A549 (cell line): ENCODE measurements around the gene COL24A1.

Experiments
- JUN ChIP-seq, 2 experiments: fragments of >200 bp; sonication (Bioruptor Twin); formaldehyde crosslinking; IDR thresholded peaks; 2 replicates in 1 of 2; 3 replicates in 1 of 2; pipeline ENCODE4 v1.6.1; 2016 to 2017
- POLR2A ChIP-seq: IDR thresholded peaks from 2 replicates; pipeline ENCODE4 v1.6.1; 2012; ENCODE audit warnings: mild to moderate bottlenecking, low read length
- TFCP2L1 ChIP-seq: fragments of 250-450 bp; sonication (Bioruptor Pico); IDR thresholded peaks from 2 replicates; pipeline ENCODE4 v1.5.0; 2021; ENCODE audit warnings: mild to moderate bottlenecking
- TF ChIP-seq, protein P1 (sequence below): fragments of >200 bp; sonication (Bioruptor Twin); formaldehyde crosslinking; IDR thresholded peaks from 3 replicates; pipeline ENCODE4 v1.5.1; 2016

DNA sequence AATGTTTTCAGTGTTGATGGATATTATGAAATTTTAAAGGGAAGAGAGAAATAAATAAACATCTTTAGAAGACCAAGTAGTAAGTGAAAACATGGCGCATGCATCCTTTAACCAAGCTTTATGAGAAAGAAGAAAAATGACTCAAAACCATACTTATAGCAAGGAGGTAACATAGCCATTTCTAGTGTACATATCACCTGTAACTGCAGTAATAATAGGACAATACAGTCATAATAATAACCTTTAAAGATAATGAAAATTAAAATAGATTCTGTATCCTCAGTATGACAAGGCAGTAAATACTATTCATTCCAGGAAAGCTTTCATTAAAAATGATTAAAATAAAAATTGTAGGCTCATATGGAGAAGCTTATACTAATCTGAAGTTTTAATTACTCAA is 141.2 kb downstream of the COL24A1 start:
- TF ChIP-seq JUN (IDR thresholded peaks at IDR 0.05) (no peak), TFCP2L1 (CRISPR knock-in tag) (no peak), POLR2A (no peak)
- TF ChIP-seq, protein P1, sequence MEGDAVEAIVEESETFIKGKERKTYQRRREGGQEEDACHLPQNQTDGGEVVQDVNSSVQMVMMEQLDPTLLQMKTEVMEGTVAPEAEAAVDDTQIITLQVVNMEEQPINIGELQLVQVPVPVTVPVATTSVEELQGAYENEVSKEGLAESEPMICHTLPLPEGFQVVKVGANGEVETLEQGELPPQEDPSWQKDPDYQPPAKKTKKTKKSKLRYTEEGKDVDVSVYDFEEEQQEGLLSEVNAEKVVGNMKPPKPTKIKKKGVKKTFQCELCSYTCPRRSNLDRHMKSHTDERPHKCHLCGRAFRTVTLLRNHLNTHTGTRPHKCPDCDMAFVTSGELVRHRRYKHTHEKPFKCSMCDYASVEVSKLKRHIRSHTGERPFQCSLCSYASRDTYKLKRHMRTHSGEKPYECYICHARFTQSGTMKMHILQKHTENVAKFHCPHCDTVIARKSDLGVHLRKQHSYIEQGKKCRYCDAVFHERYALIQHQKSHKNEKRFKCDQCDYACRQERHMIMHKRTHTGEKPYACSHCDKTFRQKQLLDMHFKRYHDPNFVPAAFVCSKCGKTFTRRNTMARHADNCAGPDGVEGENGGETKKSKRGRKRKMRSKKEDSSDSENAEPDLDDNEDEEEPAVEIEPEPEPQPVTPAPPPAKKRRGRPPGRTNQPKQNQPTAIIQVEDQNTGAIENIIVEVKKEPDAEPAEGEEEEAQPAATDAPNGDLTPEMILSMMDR: no peak
